Endothelial cell of umbilical vein (primary cell): ENCODE results near the gene CDCA3.

ENCODE experiments used
- EZH2 ChIP-seq: IDR thresholded peaks from 2 replicates; pipeline ENCODE4 v1.6.1; 2012; ENCODE audit warnings: borderline replicate concordance, low read depth, mild to moderate bottlenecking, moderate library complexity, low read length, inconsistent platforms; ENCODE audit not compliant: severe bottlenecking
- FOS ChIP-seq: IDR thresholded peaks from 2 replicates; pipeline ENCODE4 v1.6.1; 2011; ENCODE audit warnings: mild to moderate bottlenecking, low read length, moderate library complexity, borderline replicate concordance; ENCODE audit not compliant: insufficient read depth
- GATA2 ChIP-seq: IDR thresholded peaks from 2 replicates; pipeline ENCODE4 v1.7.0; 2011; ENCODE audit warnings: low read depth, mild to moderate bottlenecking, moderate library complexity, mixed read lengths, low read length; ENCODE audit not compliant: insufficient read length, insufficient read depth
- POLR2A ChIP-seq: IDR thresholded peaks from 2 replicates; pipeline ENCODE4 v1.6.1; 2012; ENCODE audit warnings: low read depth, mild to moderate bottlenecking, control low read depth, low read length
- POLR2AphosphoS5 ChIP-seq: IDR thresholded peaks from 2 replicates; pipeline ENCODE4 v1.6.1; 2012; ENCODE audit warnings: low read depth, mild to moderate bottlenecking, control low read depth, low read length, moderate library complexity; ENCODE audit not compliant: insufficient read depth
- TF ChIP-seq, protein P1 (sequence below), 2 donors: IDR thresholded peaks; 1 replicate in 1 of 2; 2 replicates in 1 of 2; pipeline ENCODE4 v1.5.1; 2011; ENCODE audit warnings: low read length in 2 of 2, mild to moderate bottlenecking in 2 of 2, moderate library complexity in 2 of 2, control low read depth in 1 of 2, inconsistent platforms in 1 of 2, low read depth in 1 of 2; ENCODE audit not compliant: insufficient read depth in 1 of 2; ENCODE audit errors: extremely low read depth in 1 of 2
- TF ChIP-seq, protein P2 (sequence below): IDR thresholded peaks from 2 replicates; pipeline ENCODE4 v1.6.1; 2011; ENCODE audit not compliant: insufficient read depth, insufficient read length

DNA sequence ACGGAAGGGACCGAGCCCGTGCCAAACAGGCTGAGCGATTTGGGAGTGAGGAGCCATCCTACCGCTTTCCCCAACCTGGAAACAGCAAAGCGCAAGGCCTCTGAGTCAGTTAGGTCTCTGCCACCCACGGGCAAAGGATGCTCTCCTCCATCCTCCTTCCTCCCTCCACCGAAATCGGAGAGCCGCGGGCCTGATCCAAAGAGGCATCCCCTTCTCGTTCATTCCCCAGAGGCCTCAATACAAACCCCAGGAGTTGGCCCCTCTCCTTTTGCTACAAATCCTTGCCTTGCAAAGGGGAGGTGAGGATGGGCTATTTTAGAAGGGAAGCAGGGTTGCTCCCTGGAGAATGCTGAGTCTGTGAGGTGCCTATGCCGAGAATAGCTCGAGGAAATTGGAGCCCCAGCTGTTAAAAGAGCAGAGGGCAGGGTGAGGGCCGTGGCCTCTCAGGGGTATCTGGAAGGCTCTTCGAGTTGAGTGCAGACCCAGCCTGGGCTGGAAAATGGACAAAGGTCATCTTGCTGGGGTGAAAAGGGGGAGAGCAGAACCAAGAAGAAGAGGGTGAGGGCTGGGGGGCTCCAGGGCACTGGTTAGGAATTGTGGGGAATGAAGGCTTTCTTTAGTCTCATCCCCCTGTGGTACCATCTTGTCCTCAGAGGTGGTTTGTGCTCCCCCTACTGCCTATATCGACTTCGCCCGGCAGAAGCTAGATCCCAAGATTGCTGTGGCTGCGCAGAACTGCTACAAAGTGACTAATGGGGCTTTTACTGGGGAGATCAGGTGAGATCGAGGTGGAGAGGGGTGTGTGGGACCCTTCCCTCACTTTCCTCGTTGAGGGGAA, 17.3 kb upstream of the CDCA3 start:
- TF ChIP-seq, protein P1, sequence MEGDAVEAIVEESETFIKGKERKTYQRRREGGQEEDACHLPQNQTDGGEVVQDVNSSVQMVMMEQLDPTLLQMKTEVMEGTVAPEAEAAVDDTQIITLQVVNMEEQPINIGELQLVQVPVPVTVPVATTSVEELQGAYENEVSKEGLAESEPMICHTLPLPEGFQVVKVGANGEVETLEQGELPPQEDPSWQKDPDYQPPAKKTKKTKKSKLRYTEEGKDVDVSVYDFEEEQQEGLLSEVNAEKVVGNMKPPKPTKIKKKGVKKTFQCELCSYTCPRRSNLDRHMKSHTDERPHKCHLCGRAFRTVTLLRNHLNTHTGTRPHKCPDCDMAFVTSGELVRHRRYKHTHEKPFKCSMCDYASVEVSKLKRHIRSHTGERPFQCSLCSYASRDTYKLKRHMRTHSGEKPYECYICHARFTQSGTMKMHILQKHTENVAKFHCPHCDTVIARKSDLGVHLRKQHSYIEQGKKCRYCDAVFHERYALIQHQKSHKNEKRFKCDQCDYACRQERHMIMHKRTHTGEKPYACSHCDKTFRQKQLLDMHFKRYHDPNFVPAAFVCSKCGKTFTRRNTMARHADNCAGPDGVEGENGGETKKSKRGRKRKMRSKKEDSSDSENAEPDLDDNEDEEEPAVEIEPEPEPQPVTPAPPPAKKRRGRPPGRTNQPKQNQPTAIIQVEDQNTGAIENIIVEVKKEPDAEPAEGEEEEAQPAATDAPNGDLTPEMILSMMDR (IDR thresholded peaks at IDR 0.05; ENCODE audit: extremely low read depth in 1 of 2, insufficient read depth in 1 of 2, low read depth in 1 of 2, low read length in 2 of 2): peak in 1 of 2 donors; percentile 25
- TF ChIP-seq EZH2 (no peak), POLR2AphosphoS5 (no peak), POLR2A (no peak), GATA2 (no peak), FOS (no peak)
- TF ChIP-seq, protein P2, sequence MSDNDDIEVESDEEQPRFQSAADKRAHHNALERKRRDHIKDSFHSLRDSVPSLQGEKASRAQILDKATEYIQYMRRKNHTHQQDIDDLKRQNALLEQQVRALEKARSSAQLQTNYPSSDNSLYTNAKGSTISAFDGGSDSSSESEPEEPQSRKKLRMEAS: no peak
